Measurements from ENCODE around the gene TM9SF4. TPM values are rescaled to one million over a fixed set of nuclear protein-coding genes. Genes with fewer than 3 reads are reported as not detected.

TM9SF4 gene
- total and polyA plus RNA-seq, 2 of the 8 experiments (the other 6 are each of a cell fraction or from before 2014, with no cell fraction given), result 38.4 to 68.7 TPM

DNA sequence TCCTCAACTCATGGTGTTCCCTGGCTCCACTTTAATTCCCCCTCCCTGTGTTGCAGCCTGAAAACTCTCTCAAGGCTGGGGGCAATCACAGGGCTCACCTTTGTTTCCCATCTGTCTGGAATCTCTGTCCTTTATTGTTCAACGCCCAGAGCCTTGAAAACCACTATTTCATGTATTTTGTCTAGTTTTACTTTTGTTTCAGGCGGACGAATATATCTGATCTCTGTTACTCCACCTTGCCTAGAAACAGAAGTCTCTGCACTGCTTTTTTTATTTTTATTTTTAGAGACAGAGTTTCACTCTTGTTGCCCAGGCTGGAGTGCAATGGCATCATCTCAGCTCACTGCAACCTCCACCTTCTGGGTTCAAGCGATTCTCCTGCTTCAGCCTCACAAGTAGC, 70.4 kb downstream of the TM9SF4 start:
- Histone ChIP-seq H3K79me2 (ENCODE audit: control insufficient read depth in 1 of 2, insufficient read depth in 2 of 2, low read length in 2 of 2) (no peaks in the 10 kb centered on the region), H3K27me3 (replicated peaks in 1 of 4; ENCODE audit: control insufficient read depth in 3 of 4, extremely low read depth in 1 of 4, insufficient read depth in 3 of 4, low read length in 3 of 4) (no peaks in the 10 kb centered on the region), H2AFZ (ENCODE audit: low read length) (no peak overlapping the region), H3K23ac (ENCODE audit: insufficient read length) (no peak overlapping the region), H3K4me3 (ENCODE audit: extremely low read depth in 1 of 4, insufficient read depth in 2 of 4, low read depth in 3 of 4, low read length in 4 of 4) (no peak overlapping the region), H4K5ac (ENCODE audit: insufficient read length, low read depth, low read length) (no peak overlapping the region), H3K4ac (replicated peaks; ENCODE audit: insufficient read length, low read depth, low read length) (no peak overlapping the region), H4K20me1 (replicated peaks in 1 of 2; ENCODE audit: control insufficient read depth in 1 of 2, insufficient read depth in 2 of 2, low read length in 2 of 2) (no peaks in the 10 kb centered on the region), H3K36me3 (ENCODE audit: control insufficient read depth in 2 of 4, insufficient read depth in 4 of 4, low read length in 3 of 4) (no peaks in the 10 kb centered on the region), H4K91ac (replicated peaks; ENCODE audit: insufficient read length, low read length) (no peak overlapping the region), H3K14ac (ENCODE audit: insufficient read length) (no peak overlapping the region), H3K27ac (ENCODE audit: low read depth, low read length) (no peak overlapping the region), H2BK20ac (ENCODE audit: low read length) (no peak overlapping the region), H2BK5ac (ENCODE audit: low read depth, low read length) (no peak overlapping the region), H2BK120ac (replicated peaks; ENCODE audit: low read depth, low read length) (no peak overlapping the region), H3K9ac (replicated peaks in 1 of 4; ENCODE audit: extremely low read depth in 1 of 4, low read depth in 3 of 4, low read length in 3 of 4) (no peak overlapping the region), H2AK5ac (ENCODE audit: low read depth, low read length) (no peak overlapping the region), H3K79me1 (ENCODE audit: low read depth, low read length) (no peaks in the 10 kb centered on the region), H2BK12ac (ENCODE audit: low read depth, low read length) (no peak overlapping the region), H2BK15ac (ENCODE audit: low read length) (no peak overlapping the region), H3K56ac (replicated peaks; ENCODE audit: insufficient read length, low read depth, low read length) (no peak overlapping the region), H4K8ac (ENCODE audit: extremely low read depth, insufficient read depth, low read length) (no peak overlapping the region), H3K4me2 (ENCODE audit: insufficient read depth in 1 of 2, low read depth in 2 of 2, low read length in 2 of 2) (no peak overlapping the region), H3K9me3 (ENCODE audit: insufficient read depth in 2 of 2, low read depth in 1 of 2, low read length in 1 of 2) (peaks cover 0 to 2% of the 10 kb centered on the region in 2 experiments; a peak in 2 of 4 replicates), H3K18ac (ENCODE audit: extremely low read depth, low read length) (no peak overlapping the region), H3K23me2 (ENCODE audit: low read depth, low read length) (0 out of 2 replicates have a peak, but pooled peaks cover 3% of the 10 kb centered on the region), H3K4me1 (replicated peaks in 1 of 4; ENCODE audit: control insufficient read depth in 3 of 4, insufficient read depth in 4 of 4, low read length in 3 of 4) (peaks cover 0 to 1% (median 0%) of the 10 kb centered on the region in 4 experiments; a peak in 1 of 7 replicates)
- 83% methylated on average over 4 of the region's 4 CpGs; no CpG with 5 or more reads in 1 of the 2 experiments for WGBS, 2 experiments (ENCODE audit: extremely low coverage in 1 of 2, insufficient coverage in 1 of 2, insufficient read length in 1 of 2, insufficient replicate concordance in 2 of 2, low coverage in 1 of 2, low lambda C conversion rate in 2 of 2, missing lambda C conversion rate in 1 of 2)
- CTCF ChIA-PET (ENCODE audit: partially characterized antibody), result interaction anchor here (0.6 to 0.8 kb wide), 2 partner anchors 24 kb away, joined by 3 to 4 read pairs; no protein-coding TSS in a partner anchor
- TF ChIP-seq CTCF (IDR thresholded peaks at IDR 0.05; ENCODE audit: control extremely low read depth in 1 of 3, insufficient read depth in 1 of 3, low read depth in 1 of 3, low read length in 3 of 3) (no peak), RBBP5 (IDR thresholded peaks at IDR 0.05; ENCODE audit: borderline replicate concordance, low read depth, low read length) (no peak)
- FAIRE-seq, result no peak
- DNase-seq (ENCODE audit: low read depth in 1 of 2, low spot score in 2 of 2), result no peak
- POLR2A ChIA-PET (ENCODE audit: partially characterized antibody), result interaction anchor here (1.4 kb wide), 1 partner anchor 9 kb away, joined by 6 read pairs; no protein-coding TSS in a partner anchor

All from H1 (cell line).